OCI-LY7 (cell line): ENCODE measurements around the gene SERPINA4.

Experiments used
- CTCF ChIP-seq: fragments of 200-600 bp; sonication (generic); conservative IDR thresholded peaks from 2 replicates; pipeline ENCODE4 v1.5.1; 2014; ENCODE audit warnings: mild to moderate bottlenecking, antibody characterized with exemption, low read length, moderate library complexity, mixed read lengths
- EZH2phosphoT487 ChIP-seq: fragments of 200-600 bp; sonication (generic); IDR thresholded peaks from 2 replicates; pipeline ENCODE4 v1.6.1; 2018; ENCODE audit warnings: low read depth, borderline replicate concordance, mild to moderate bottlenecking, mixed run types, antibody characterized with exemption, low read length, moderate library complexity, mixed read lengths

- TF ChIP-seq CTCF (no peak), EZH2phosphoT487 (no peak)
These were observed 58.1 kb downstream of the SERPINA4 start for GRCh38 chr14:94619297-94619696.
